ENCODE measurements around the gene CMTR1. TPM values are rescaled to one million over a fixed set of nuclear protein-coding genes. Genes with fewer than 3 reads are reported as not detected.

The CMTR1 gene
- total RNA-seq, 1 experiment from 2014 or later: 23.6 TPM

- DNase-seq (ENCODE audit: low spot score): no peak
Measured at GRCh38 chr6:37511910-37512399, 78.9 kb downstream of the CMTR1 start.

- no peak for DNase-seq (ENCODE audit: low spot score)
Measured at GRCh38 chr6:37512400-37513011, 79.5 kb downstream of the CMTR1 start.

- DNase-seq (ENCODE audit: low spot score): no peak
Measured at GRCh38 chr6:37513155-37513554, 80.1 kb downstream of the CMTR1 start.

GRCh38 chr6:37513576-37513975 is 80.6 kb downstream of the CMTR1 start:
- DNase-seq (ENCODE audit: low spot score): no peak

GRCh38 chr6:37514321-37514771 is 81.3 kb downstream of the CMTR1 start:
- DNase-seq (ENCODE audit: low spot score): no peak

GRCh38 chr6:37514837-37515236 is 81.8 kb downstream of the CMTR1 start:
- no peak for DNase-seq (ENCODE audit: low spot score)

- no peak for DNase-seq (ENCODE audit: low spot score)
Measured at GRCh38 chr6:37515712-37516075, 82.7 kb downstream of the CMTR1 start.

GRCh38 chr6:37516076-37516919 is 83.3 kb downstream of the CMTR1 start:
- no peak for DNase-seq (ENCODE audit: low spot score)

- DNase-seq (ENCODE audit: low spot score): no peak
Measured at GRCh38 chr6:37516920-37517405, 83.9 kb downstream of the CMTR1 start.

- DNase-seq (ENCODE audit: low spot score): no peak
Measured at GRCh38 chr6:37517411-37517812, 84.4 kb downstream of the CMTR1 start.

GRCh38 chr6:37518116-37518515 is 85.1 kb downstream of the CMTR1 start:
- DNase-seq (ENCODE audit: low spot score): no peak

GRCh38 chr6:37519461-37519860 is 86.4 kb downstream of the CMTR1 start:
- no peak for DNase-seq (ENCODE audit: low spot score)

- no peak for DNase-seq (ENCODE audit: low spot score)
Measured at GRCh38 chr6:37520926-37521325, 87.9 kb downstream of the CMTR1 start.

GRCh38 chr6:37521674-37522073 is 88.7 kb downstream of the CMTR1 start:
- no peak for DNase-seq (ENCODE audit: low spot score)

GRCh38 chr6:37522836-37523235 is 89.8 kb downstream of the CMTR1 start:
- no peak for DNase-seq (ENCODE audit: low spot score)

- DNase-seq (ENCODE audit: low spot score): no peak
Measured at GRCh38 chr6:37523412-37523811, 90.4 kb downstream of the CMTR1 start.

- no peak for DNase-seq (ENCODE audit: low spot score)
Measured at GRCh38 chr6:37524025-37524969, 91.3 kb downstream of the CMTR1 start.

GRCh38 chr6:37524970-37525318 is 91.9 kb downstream of the CMTR1 start:
- DNase-seq (ENCODE audit: low spot score): no peak

GRCh38 chr6:37525460-37526357 is 92.7 kb downstream of the CMTR1 start:
- DNase-seq (ENCODE audit: low spot score): no peak

GRCh38 chr6:37528541-37528940 is 95.5 kb downstream of the CMTR1 start:
- no peak for DNase-seq (ENCODE audit: low spot score)

- DNase-seq (ENCODE audit: low spot score): no peak
Measured at GRCh38 chr6:37530297-37530696, 97.3 kb downstream of the CMTR1 start.
